NCI-H1417 (cell line): ENCODE data around the gene CELA3A.
"Not testable (repeated sequence)": the region's sequence is repeated elsewhere in the genome, so short reads cannot be mapped to it uniquely, and the experiment has no call there.

Experiments
- DNase-seq, 3 experiments: peaks; one replicate each; lab custom pipeline; 2025; lab: John Stamatoyannopoulos, UW

CELA3A gene

GRCh38 chr1:22001409-22001808, at the start of gene CELA3A:
Gene CELA3A, plus strand, starts transcription at chr1:22001657. Its CDS starts 18 bp downstream, at chr1:22001675.
- no peak for DNase-seq

- no peak for DNase-seq
These were observed 48.5 kb upstream of the CELA3A start for GRCh38 chr1:21952786-21953520.

- no peak for DNase-seq
These were observed 46.4 kb upstream of the CELA3A start for GRCh38 chr1:21955058-21955457.

GRCh38 chr1:21955501-21956281, 45.8 kb upstream of the CELA3A start:
- no peak for DNase-seq

- peak in 2 of 3 experiments; percentile 28 to 62 for DNase-seq
These were observed 44.5 kb upstream of the CELA3A start for GRCh38 chr1:21956720-21957552.

GRCh38 chr1:21961337-21961736, 40.1 kb upstream of the CELA3A start:
- DNase-seq, result no peak

GRCh38 chr1:21961799-21962198, 39.7 kb upstream of the CELA3A start:
- no peak for DNase-seq

GRCh38 chr1:21963477-21964217, 37.8 kb upstream of the CELA3A start:
- DNase-seq, result peak; percentile 66 to 85 (median 84)

- no peak for DNase-seq
These were observed 35.0 kb upstream of the CELA3A start for GRCh38 chr1:21966247-21967000.

GRCh38 chr1:21967216-21967615, 34.2 kb upstream of the CELA3A start:
- not testable (repeated sequence) for DNase-seq

- not testable (repeated sequence) for DNase-seq
These were observed 32.4 kb upstream of the CELA3A start for GRCh38 chr1:21969066-21969465.

GRCh38 chr1:21970523-21970922, 30.9 kb upstream of the CELA3A start:
- not testable (repeated sequence) for DNase-seq

GRCh38 chr1:21972973-21973441, 28.4 kb upstream of the CELA3A start:
- peak in 1 of 3 experiments; percentile 9 for DNase-seq

- peak in 1 of 3 experiments; percentile 53 for DNase-seq
These were observed 27.5 kb upstream of the CELA3A start for GRCh38 chr1:21973948-21974347.

- DNase-seq, result peak; percentile 44 to 86 (median 76)
These were observed 26.8 kb upstream of the CELA3A start for GRCh38 chr1:21974699-21975098.

GRCh38 chr1:21975296-21975695, 26.2 kb upstream of the CELA3A start:
- not testable (repeated sequence) for DNase-seq

GRCh38 chr1:21976703-21977239, 24.7 kb upstream of the CELA3A start, which contains the start of gene CELA3B:
Gene CELA3B, plus strand, starts transcription at chr1:21977022. Its CDS starts 18 bp downstream, at chr1:21977040.
- not testable (repeated sequence) for DNase-seq

GRCh38 chr1:21978209-21978608, 23.2 kb upstream of the CELA3A start:
- DNase-seq, result not testable (repeated sequence)

GRCh38 chr1:21980515-21981220, 20.8 kb upstream of the CELA3A start:
- DNase-seq, result not testable (repeated sequence)
